Fibroblast of pulmonary artery (primary cell): ENCODE measurements around the gene GLMN.

ENCODE experiments used
- DNase-seq: peaks from one replicate; pipeline ENCODE4 v3.0.0-alpha.2; 2010; ENCODE audit warnings: low read depth
- H3K4me3 ChIP-seq: replicated peaks from 2 replicates; pipeline ENCODE4 v1.5.1; 2011; ENCODE audit warnings: low read depth, mild to moderate bottlenecking, control low read depth, low read length, moderate library complexity
- TF ChIP-seq, protein P1 (sequence below): IDR thresholded peaks from 2 replicates; pipeline ENCODE4 v1.5.1; 2011; ENCODE audit warnings: mild to moderate bottlenecking, control low read depth, low read length, inconsistent platforms; ENCODE audit errors: missing control alignments

The GLMN gene, protein sequence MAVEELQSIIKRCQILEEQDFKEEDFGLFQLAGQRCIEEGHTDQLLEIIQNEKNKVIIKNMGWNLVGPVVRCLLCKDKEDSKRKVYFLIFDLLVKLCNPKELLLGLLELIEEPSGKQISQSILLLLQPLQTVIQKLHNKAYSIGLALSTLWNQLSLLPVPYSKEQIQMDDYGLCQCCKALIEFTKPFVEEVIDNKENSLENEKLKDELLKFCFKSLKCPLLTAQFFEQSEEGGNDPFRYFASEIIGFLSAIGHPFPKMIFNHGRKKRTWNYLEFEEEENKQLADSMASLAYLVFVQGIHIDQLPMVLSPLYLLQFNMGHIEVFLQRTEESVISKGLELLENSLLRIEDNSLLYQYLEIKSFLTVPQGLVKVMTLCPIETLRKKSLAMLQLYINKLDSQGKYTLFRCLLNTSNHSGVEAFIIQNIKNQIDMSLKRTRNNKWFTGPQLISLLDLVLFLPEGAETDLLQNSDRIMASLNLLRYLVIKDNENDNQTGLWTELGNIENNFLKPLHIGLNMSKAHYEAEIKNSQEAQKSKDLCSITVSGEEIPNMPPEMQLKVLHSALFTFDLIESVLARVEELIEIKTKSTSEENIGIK

DNA sequence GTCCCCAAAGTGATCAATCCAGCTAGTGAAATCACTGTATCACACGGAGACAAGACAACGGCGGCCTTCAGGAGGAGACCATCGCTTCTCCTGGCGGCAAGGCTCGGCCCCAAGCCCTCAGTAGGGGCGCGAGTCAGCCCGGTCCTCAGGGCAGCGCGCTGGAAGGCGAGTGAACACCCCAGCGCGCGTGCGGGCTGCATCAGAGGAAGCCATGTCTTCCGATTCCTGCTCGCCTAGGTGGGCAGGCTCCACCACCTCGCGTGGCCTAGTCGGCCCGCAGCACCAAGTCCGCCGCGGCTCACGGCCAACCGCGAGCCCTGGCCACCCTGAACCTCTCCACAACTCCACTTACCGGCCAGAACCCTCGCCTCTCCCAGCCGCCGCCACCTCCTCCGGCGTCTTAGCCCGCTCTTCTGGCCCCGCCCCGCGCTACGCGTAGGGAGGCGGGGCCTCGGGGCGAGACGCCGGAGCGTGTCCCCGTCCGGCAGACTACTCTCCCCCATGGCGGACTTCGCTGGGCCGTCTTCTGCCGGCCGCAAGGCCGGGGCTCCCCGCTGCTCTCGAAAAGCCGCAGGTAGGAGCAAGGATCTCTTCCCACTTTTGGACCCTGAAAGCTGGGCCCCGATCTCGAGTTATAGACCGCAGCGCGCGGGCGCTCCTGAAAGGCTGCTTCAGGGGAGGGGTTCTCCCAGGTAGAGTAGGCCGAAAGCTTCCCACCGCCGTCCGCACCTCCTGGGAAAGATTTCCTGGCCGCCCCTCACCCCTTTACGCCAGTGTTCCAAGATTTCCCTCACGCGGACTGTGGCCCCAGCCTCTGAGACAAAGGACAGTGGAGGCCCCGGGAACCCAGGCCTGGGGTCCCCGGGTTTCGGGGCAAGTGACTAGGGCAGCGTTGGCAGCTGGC is at the start of gene GLMN, which contains the start of gene RPAP2:
TSS of gene GLMN (minus strand) at position 415 of the 904 bp plus-strand sequence. CDS start 988 bp downstream, outside the sequence.
TSS of gene RPAP2 (plus strand) at position 487 of the 904 bp plus-strand sequence. CDS start at position 502, 15 bp downstream.
- DNase-seq = peak; percentile 83
- H3K4me3 ChIP-seq = peak within 1 kb of the TSS; percentile 84
- TF ChIP-seq, protein P1, sequence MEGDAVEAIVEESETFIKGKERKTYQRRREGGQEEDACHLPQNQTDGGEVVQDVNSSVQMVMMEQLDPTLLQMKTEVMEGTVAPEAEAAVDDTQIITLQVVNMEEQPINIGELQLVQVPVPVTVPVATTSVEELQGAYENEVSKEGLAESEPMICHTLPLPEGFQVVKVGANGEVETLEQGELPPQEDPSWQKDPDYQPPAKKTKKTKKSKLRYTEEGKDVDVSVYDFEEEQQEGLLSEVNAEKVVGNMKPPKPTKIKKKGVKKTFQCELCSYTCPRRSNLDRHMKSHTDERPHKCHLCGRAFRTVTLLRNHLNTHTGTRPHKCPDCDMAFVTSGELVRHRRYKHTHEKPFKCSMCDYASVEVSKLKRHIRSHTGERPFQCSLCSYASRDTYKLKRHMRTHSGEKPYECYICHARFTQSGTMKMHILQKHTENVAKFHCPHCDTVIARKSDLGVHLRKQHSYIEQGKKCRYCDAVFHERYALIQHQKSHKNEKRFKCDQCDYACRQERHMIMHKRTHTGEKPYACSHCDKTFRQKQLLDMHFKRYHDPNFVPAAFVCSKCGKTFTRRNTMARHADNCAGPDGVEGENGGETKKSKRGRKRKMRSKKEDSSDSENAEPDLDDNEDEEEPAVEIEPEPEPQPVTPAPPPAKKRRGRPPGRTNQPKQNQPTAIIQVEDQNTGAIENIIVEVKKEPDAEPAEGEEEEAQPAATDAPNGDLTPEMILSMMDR = peak; percentile 3

DNA sequence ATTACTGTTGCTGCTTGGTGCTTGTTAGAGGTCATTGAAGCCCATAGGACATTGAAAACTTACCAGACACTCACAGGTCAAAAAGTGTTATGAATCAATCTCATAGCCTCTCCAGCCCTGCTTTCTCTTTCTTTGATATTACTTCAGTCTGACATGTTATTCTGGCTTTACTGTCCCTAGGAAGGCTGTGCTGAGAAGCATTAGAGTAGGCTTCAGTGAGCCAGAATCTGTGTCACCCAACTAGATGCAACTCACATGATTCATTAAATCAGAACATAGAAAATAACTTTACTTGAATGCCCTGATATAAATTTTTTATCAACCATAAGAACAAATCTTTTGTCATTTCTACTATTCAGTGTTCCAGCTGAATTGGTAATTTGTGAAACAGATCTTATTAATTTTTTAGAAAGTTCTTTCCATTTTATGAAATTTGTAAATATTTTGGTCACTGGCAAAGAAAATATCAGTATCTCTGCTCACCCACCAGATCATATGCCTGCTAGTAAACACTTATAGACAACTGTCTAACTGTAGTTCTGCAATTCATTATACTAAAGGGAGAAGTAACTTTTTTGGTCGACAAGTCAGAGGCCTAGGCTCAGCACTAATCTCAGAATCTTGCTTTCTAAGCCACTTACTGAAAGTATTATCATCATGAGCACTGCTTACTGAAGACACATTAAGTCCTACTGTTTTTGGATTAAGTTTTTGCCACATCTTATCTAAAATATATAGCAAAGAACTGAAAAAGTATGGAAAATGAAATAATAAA is 48.3 kb upstream of the GLMN start:
- no peak overlapping the region for H3K4me3 ChIP-seq
- TF ChIP-seq, protein P1 = no peak
- DNase-seq = no peak

DNA sequence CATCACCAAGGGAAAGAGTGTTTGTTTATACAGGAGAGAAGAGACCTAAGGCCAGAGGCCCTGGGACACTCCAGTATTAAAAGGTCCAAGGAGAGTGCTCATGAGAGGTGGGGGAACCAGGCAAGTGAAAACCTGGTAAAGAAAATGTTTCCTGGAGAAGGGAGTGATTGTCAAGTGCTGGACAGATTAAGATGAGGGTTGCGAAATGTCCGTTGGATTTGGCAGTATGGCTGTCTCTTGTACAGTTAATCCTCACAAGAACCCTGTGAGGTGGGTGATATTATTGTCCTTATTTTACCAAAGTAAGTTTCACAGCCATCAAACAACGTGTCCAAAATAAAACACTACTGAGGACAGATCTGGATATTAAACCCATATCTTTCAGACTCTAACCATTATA is 44.3 kb upstream of the GLMN start:
- no peak overlapping the region for H3K4me3 ChIP-seq
- peak; percentile 25 for DNase-seq
- TF ChIP-seq, protein P1 = no peak

DNA sequence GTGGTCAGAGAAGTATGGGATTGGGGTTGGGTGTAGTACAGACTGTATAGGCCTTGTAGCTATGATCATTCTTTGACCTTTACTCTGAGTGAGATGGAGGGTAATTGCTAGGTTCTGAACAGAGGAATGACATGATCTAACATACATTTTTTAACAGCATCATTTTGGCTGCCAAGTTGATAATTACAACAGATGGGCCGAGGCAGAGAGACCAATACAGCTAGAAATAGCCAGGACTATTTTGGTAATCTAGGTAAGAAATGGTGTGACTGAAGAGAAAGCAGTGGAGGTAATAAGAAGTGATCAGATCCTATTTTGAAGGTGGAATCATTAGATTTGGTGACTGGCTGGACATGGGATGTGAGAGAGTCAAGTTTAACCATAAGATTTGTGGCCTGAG is 43.6 kb upstream of the GLMN start:
- no peak for DNase-seq
- no peak overlapping the region for H3K4me3 ChIP-seq
- TF ChIP-seq, protein P1 = no peak

DNA sequence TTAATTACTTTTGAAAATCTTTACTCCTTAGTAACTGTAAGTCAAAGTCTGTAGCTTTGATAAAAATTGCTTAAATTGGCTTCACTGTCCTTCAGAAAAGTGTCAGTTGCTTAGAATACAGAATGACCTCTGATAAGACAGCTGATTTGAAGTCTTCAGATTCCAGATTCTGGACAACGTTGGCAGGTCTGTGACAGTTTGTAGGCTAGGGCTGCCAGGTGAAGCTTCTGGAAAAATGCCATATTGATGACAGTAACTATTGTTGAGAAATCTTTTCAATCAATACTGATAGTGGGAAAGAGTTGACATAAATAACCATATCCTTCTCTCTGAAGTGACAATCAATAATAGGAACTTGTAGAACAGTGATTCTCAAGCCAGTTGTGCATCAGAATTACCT is 41.4 kb upstream of the GLMN start:
- TF ChIP-seq, protein P1 = no peak
- no peak overlapping the region for H3K4me3 ChIP-seq
- no peak for DNase-seq

DNA sequence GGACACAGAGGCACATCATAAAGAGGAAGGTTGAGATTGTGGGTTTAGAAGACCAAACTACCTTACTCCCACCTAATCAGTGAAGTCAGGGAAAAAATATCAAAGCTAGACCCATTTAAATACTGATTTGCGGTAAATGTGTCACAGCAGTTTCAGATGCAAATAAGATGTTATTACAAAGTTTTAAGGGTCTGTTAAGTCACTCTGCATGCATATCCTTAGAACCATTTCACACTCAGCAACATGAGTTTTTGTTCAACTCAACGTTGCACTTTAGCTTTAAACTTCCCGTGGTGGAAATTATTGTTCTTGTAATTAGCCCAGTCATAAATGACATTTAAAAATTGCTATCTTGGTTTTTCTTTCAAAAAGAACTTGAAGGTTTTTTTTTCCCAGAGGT is 34.9 kb upstream of the GLMN start:
- DNase-seq = no peak
- no peak overlapping the region for H3K4me3 ChIP-seq
- TF ChIP-seq, protein P1 = no peak
